A673 (cell line): ENCODE data around the gene ATP10B.

Source experiments
- CTCF ChIP-seq: fragments of 300-800, 200-600 bp; sonication (generic); conservative IDR thresholded peaks from 2 replicates; pipeline ENCODE4 v1.5.1; 2017; ENCODE audit warnings: low read depth, mild to moderate bottlenecking, antibody characterized with exemption, low read length, moderate library complexity, mixed read lengths
- EZH2 ChIP-seq: fragments of 200-600 bp; sonication (generic); IDR thresholded peaks from 2 replicates; pipeline ENCODE4 v1.6.1; 2017; ENCODE audit warnings: borderline replicate concordance, low read depth, mild to moderate bottlenecking, mixed read lengths, antibody characterized with exemption, low read length; ENCODE audit not compliant: poor library complexity, severe bottlenecking

GRCh38 chr5:160548949-160549645 lies 302.9 kb downstream of the ATP10B start:
- TF ChIP-seq CTCF (no peak), EZH2 (no peak)
